ENCODE data around the gene EPB41L4A.

DNA sequence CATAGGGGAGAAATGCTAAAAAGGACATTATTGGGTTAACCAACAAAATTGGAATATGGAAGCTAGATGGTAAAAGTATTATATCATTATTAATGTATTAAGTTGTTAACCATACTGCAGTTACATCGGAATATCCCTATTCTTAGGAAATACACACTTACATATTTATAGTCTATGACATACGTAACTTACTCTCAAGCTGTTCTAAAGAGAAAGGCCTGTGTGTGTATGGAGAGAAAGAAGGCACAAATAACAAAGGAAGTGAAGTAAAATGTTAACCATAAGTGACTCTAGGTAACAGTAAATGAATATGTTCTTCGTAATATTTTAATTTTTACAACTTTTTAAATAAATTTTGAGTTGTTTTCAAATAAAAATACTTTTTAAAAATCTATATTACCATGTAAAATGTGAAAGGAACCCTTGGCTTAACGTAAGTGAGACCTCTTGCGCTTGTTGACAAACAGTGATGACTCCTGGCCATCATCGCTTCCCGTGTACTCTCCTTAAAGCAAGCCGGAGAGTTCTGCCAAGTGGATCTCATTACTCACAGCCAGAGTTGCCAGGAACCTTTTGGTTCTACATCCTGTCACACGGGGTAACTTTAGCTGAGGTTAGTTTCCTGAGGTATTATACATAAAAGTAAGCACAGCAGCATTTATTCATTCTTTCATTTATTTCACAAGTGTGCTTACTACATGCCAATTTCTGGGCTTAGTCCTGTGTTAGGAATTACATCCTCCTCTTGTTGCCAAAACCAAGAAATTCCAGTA, 165.4 kb downstream of the EPB41L4A start:
- no peak for TF ChIP-seq POLR2AphosphoS5 (IDR thresholded peaks at IDR 0.05)
- TF ChIP-seq, protein P1, sequence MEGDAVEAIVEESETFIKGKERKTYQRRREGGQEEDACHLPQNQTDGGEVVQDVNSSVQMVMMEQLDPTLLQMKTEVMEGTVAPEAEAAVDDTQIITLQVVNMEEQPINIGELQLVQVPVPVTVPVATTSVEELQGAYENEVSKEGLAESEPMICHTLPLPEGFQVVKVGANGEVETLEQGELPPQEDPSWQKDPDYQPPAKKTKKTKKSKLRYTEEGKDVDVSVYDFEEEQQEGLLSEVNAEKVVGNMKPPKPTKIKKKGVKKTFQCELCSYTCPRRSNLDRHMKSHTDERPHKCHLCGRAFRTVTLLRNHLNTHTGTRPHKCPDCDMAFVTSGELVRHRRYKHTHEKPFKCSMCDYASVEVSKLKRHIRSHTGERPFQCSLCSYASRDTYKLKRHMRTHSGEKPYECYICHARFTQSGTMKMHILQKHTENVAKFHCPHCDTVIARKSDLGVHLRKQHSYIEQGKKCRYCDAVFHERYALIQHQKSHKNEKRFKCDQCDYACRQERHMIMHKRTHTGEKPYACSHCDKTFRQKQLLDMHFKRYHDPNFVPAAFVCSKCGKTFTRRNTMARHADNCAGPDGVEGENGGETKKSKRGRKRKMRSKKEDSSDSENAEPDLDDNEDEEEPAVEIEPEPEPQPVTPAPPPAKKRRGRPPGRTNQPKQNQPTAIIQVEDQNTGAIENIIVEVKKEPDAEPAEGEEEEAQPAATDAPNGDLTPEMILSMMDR (IDR thresholded peaks at IDR 0.05; ENCODE audit: poor library complexity, severe bottlenecking), result no peak
- TF ChIP-seq EZH2 (IDR thresholded peaks at IDR 0.05; ENCODE audit: borderline replicate concordance, insufficient read depth, low read length, poor library complexity, severe bottlenecking), result no peak
- TF ChIP-seq, protein P2, sequence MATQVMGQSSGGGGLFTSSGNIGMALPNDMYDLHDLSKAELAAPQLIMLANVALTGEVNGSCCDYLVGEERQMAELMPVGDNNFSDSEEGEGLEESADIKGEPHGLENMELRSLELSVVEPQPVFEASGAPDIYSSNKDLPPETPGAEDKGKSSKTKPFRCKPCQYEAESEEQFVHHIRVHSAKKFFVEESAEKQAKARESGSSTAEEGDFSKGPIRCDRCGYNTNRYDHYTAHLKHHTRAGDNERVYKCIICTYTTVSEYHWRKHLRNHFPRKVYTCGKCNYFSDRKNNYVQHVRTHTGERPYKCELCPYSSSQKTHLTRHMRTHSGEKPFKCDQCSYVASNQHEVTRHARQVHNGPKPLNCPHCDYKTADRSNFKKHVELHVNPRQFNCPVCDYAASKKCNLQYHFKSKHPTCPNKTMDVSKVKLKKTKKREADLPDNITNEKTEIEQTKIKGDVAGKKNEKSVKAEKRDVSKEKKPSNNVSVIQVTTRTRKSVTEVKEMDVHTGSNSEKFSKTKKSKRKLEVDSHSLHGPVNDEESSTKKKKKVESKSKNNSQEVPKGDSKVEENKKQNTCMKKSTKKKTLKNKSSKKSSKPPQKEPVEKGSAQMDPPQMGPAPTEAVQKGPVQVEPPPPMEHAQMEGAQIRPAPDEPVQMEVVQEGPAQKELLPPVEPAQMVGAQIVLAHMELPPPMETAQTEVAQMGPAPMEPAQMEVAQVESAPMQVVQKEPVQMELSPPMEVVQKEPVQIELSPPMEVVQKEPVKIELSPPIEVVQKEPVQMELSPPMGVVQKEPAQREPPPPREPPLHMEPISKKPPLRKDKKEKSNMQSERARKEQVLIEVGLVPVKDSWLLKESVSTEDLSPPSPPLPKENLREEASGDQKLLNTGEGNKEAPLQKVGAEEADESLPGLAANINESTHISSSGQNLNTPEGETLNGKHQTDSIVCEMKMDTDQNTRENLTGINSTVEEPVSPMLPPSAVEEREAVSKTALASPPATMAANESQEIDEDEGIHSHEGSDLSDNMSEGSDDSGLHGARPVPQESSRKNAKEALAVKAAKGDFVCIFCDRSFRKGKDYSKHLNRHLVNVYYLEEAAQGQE (IDR thresholded peaks at IDR 0.05; ENCODE audit: borderline replicate concordance), result no peak
- TF ChIP-seq SMC3 (conservative IDR thresholded peaks at IDR 0.05; ENCODE audit: poor library complexity), result no peak
- no peak for TF ChIP-seq RAD21 (conservative IDR thresholded peaks at IDR 0.05)
- no peak for TF ChIP-seq TAF1 (IDR thresholded peaks at IDR 0.05; ENCODE audit: low read depth)
- no peak for TF ChIP-seq EP300 (conservative IDR thresholded peaks at IDR 0.05; ENCODE audit: poor library complexity, severe bottlenecking)

All from neural cell (in vitro differentiated cells).